PC-3 (cell line): ENCODE data around the gene IL34.

ENCODE experiments used
- CTCF ChIP-seq: fragments of 300-600 bp; sonication (generic); conservative IDR thresholded peaks from 2 replicates; pipeline ENCODE4 v1.5.1; 2017; ENCODE audit warnings: antibody characterized with exemption, low read depth, mild to moderate bottlenecking, low read length
- EZH2 ChIP-seq: fragments of 300-600 bp; sonication (generic); IDR thresholded peaks from one replicate; pipeline ENCODE4 v1.6.1; 2017; ENCODE audit warnings: antibody characterized with exemption, mild to moderate bottlenecking, low read length; ENCODE audit not compliant: unreplicated experiment

DNA sequence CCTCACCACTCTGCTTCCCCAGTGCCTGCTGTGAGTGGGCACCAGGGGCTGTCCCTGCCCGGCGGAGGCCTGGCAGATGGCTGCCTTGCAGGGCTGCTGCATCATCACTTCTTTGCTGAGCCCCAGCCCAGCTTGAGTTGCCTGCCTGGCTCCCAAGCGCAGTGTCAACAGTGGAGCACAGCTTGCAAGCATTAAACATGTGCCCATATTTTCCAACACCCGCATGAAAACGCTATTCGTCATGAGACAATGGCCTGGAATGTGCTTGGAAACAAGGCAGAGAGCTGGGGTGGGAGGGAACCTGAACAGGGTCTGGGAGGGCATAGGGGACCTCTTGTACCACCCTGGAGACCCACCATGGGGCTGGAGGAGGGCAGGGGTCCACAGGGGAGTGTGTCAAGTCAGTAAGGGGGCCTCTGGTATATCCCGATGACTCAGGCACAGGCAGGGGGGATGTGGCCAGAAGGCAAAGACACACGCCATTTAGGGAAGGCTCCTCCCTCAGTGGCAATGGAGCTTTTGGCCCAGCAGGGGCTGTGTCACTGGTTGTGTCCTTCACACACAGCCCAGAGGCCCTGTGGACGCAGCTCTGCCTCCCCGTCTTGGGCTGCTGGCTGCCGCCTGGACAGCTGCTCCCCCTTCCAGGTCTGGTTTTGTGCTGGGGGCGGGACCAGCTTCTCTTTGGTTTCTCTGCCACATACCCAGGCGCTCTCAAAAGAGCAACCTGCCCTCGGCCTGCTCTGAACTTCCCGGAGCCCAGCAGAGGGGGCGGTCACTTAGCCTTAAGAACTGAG is 56.9 kb downstream of the IL34 start:
- no peak for TF ChIP-seq CTCF
- TF ChIP-seq EZH2, result no peak
